Hepatocyte (in vitro differentiated cells): Measurements from ENCODE around the gene FOXO3. TPM values are rescaled to one million over a fixed set of nuclear protein-coding genes. Genes with fewer than 3 reads are reported as not detected.

Experiments used
- DNase-seq: peaks from one replicate; pipeline ENCODE4 v3.0.0-alpha.2; 2016; ENCODE audit warnings: low spot score
- H2AFZ ChIP-seq: fragments of 200-600 bp; sonication (generic); 2 replicates; pipeline ENCODE4 v1.6.0; 2016; ENCODE audit warnings: antibody characterized with exemption, mild to moderate bottlenecking
- H3K27ac ChIP-seq: fragments of 200-600 bp; sonication (generic); 2 replicates; pipeline ENCODE4 v1.5.1; 2016; ENCODE audit warnings: mild to moderate bottlenecking
- H3K27me3 ChIP-seq: fragments of 200-600 bp; sonication (generic); 2 replicates; pipeline ENCODE4 v1.6.1; 2016
- H3K36me3 ChIP-seq: fragments of 200-600 bp; sonication (generic); replicated peaks from 2 replicates; pipeline ENCODE4 v1.5.1; 2016; ENCODE audit warnings: low read depth; ENCODE audit not compliant: insufficient read depth
- H3K4me1 ChIP-seq: fragments of 200-600 bp; sonication (generic); 2 replicates; pipeline ENCODE4 v1.5.1; 2016; ENCODE audit warnings: mild to moderate bottlenecking, moderate library complexity; ENCODE audit not compliant: insufficient read depth
- H3K4me2 ChIP-seq: fragments of 200-600 bp; sonication (generic); 2 replicates; pipeline ENCODE4 v1.6.0; 2016
- H3K4me3 ChIP-seq: fragments of 200-600 bp; sonication (generic); 2 replicates; pipeline ENCODE4 v1.5.1; 2016; ENCODE audit warnings: mild to moderate bottlenecking
- H3K79me2 ChIP-seq: fragments of 200-600 bp; sonication (generic); 2 replicates; pipeline ENCODE4 v1.6.0; 2017; ENCODE audit warnings: mild to moderate bottlenecking
- H3K9me2 ChIP-seq: fragments of 200-600 bp; sonication (generic); replicated peaks from 2 replicates; pipeline ENCODE4 v1.6.0; 2017; ENCODE audit warnings: mild to moderate bottlenecking; ENCODE audit not compliant: insufficient read depth
- H3K9me3 ChIP-seq: fragments of 200-600 bp; sonication (generic); 2 replicates; pipeline ENCODE4 v1.5.1; 2016; ENCODE audit warnings: low read depth, mild to moderate bottlenecking
- H4K20me1 ChIP-seq: fragments of 200-600 bp; sonication (generic); 2 replicates; pipeline ENCODE4 v1.6.0; 2016; ENCODE audit warnings: mild to moderate bottlenecking; ENCODE audit not compliant: insufficient read depth, poor library complexity, severe bottlenecking
- CTCF ChIP-seq: fragments of 200-600 bp; sonication (generic); IDR thresholded peaks from 2 replicates; pipeline ENCODE4 v1.5.1; 2016; ENCODE audit warnings: antibody characterized with exemption, mild to moderate bottlenecking; ENCODE audit not compliant: poor library complexity
- EZH2 ChIP-seq: fragments of 200-600 bp; sonication (generic); IDR thresholded peaks from 2 replicates; pipeline ENCODE4 v1.6.1; 2016; ENCODE audit warnings: antibody characterized with exemption, mild to moderate bottlenecking, borderline replicate concordance
- EZH2phosphoT487 ChIP-seq: fragments of 200-600 bp; sonication (generic); IDR thresholded peaks from one replicate; pipeline ENCODE4 v1.6.1; 2018; ENCODE audit warnings: antibody characterized with exemption, mild to moderate bottlenecking, low read depth, moderate library complexity; ENCODE audit not compliant: unreplicated experiment, severe bottlenecking
- WGBS: methylation state at CpG from one replicate; pipeline ENCODE4 v1.1.6; 2016; ENCODE audit warnings: low lambda C conversion rate; ENCODE audit errors: missing lambda C conversion rate; 5-methylcytosine and 5-hydroxymethylcytosine counted together
- polyA plus RNA-seq: library from polyadenylated mRNA; unstranded; fragments of >200 nt; fragmentation: Nextera tagmentation; extraction: Ambion mirVana; gene quantifications from 2 replicates; pipeline ENCODE4 v1.2.1, GENCODE V29; 2016
- total RNA-seq: library from RNA; depleted of rRNA; stranded (reverse); fragments of >200 nt; gene quantifications from 2 replicates; pipeline ENCODE4 v1.2.3, GENCODE V29; 2014

The FOXO3 gene
- total and polyA plus RNA-seq, 2 experiments from 2014 or later: 44.6 to 54.9 TPM

GRCh38 chr6:108609276-108609769, 48.6 kb downstream of the FOXO3 start:
- 89% methylated on average over 5 of the region's 5 CpGs for WGBS
- H3K4me1 ChIP-seq: peaks cover 46% of the 10 kb centered on the region
- no peak overlapping the region for H2AFZ ChIP-seq
- H3K79me2 ChIP-seq: peaks cover 100% of the 10 kb centered on the region
- H3K4me3 ChIP-seq: no peak overlapping the region
- H3K36me3 ChIP-seq: no peaks in the 10 kb centered on the region
- peak overlapping the region; percentile 65 for H3K27ac ChIP-seq
- H3K27me3 ChIP-seq: no peaks in the 10 kb centered on the region
- TF ChIP-seq EZH2: no peak
- no peak for TF ChIP-seq CTCF
- no peak for TF ChIP-seq EZH2phosphoT487
- H3K9me2 ChIP-seq: no peaks in the 10 kb centered on the region
- peak overlapping the region; percentile 54 for H3K4me2 ChIP-seq
- no peak for DNase-seq
- H4K20me1 ChIP-seq: peaks cover 68% of the 10 kb centered on the region
- H3K9me3 ChIP-seq: peaks cover 6% of the 10 kb centered on the region

GRCh38 chr6:108610270-108610839, 49.6 kb downstream of the FOXO3 start:
- H3K4me1 ChIP-seq: peaks cover 46% of the 10 kb centered on the region
- H3K4me2 ChIP-seq: no peak overlapping the region
- no peaks in the 10 kb centered on the region for H3K36me3 ChIP-seq
- peaks cover 6% of the 10 kb centered on the region for H3K9me3 ChIP-seq
- WGBS: 77% methylated on average over 3 of the region's 3 CpGs
- peaks cover 73% of the 10 kb centered on the region for H4K20me1 ChIP-seq
- H3K9me2 ChIP-seq: no peaks in the 10 kb centered on the region
- H2AFZ ChIP-seq: no peak overlapping the region
- no peak overlapping the region for H3K4me3 ChIP-seq
- H3K27me3 ChIP-seq: no peaks in the 10 kb centered on the region
- H3K79me2 ChIP-seq: peaks cover 100% of the 10 kb centered on the region
- H3K27ac ChIP-seq: peak overlapping the region; percentile 3
- no peak for TF ChIP-seq EZH2phosphoT487
- no peak for TF ChIP-seq EZH2
- no peak for TF ChIP-seq CTCF
- no peak for DNase-seq

- Histone ChIP-seq H3K4me3 (no peak overlapping the region), H4K20me1 (peaks cover 68% of the 10 kb centered on the region), H3K9me2 (no peaks in the 10 kb centered on the region), H3K79me2 (peaks cover 100% of the 10 kb centered on the region), H3K27me3 (no peaks in the 10 kb centered on the region), H3K36me3 (no peaks in the 10 kb centered on the region), H2AFZ (no peak overlapping the region), H3K9me3 (peaks cover 6% of the 10 kb centered on the region), H3K4me1 (peaks cover 40% of the 10 kb centered on the region), H3K4me2 (no peak overlapping the region), H3K27ac (no peak overlapping the region)
- no peak for TF ChIP-seq EZH2phosphoT487
- no peak for TF ChIP-seq EZH2
- TF ChIP-seq CTCF: no peak
- no peak for DNase-seq
- 67% methylated on average over 4 of the region's 4 CpGs for WGBS
Observed at GRCh38 chr6:108610957-108611586, 50.4 kb downstream of the FOXO3 start.
